HepG2 (cell line): Measurements from ENCODE around the gene DIAPH1. TPM values are rescaled to one million over a fixed set of nuclear protein-coding genes. Genes with fewer than 3 reads are reported as not detected.
A peak's percentile ranks its signal among the peaks of the same experiment; 100 is the strongest.

ENCODE experiments used
- DZIP1 ChIP-seq: sonication (generic); formaldehyde crosslinking; IDR thresholded peaks from 2 replicates; pipeline ENCODE4 v1.5.0; 2020; ENCODE audit warnings: mild to moderate bottlenecking, missing genetic modification reagents
- FOXA1 ChIP-seq, 2 experiments: fragments of 450-650 bp in 1 of 2; sonication (generic) in 1 of 2; formaldehyde crosslinking in 1 of 2; IDR thresholded peaks; 2 replicates each; pipeline versions ENCODE4 v1.4.0 to v1.6.1; 2016 to 2020; ENCODE audit warnings: missing genetic modification reagents in 1 of 2
- HDAC1 ChIP-seq: sonication (generic); formaldehyde crosslinking; IDR thresholded peaks from 2 replicates; pipeline ENCODE4 v1.5.1; 2020; ENCODE audit warnings: mild to moderate bottlenecking, missing genetic modification reagents
- MXI1 ChIP-seq: IDR thresholded peaks from 3 replicates; pipeline ENCODE4 v1.6.1; 2012; ENCODE audit warnings: low read depth, low read length, inconsistent platforms, borderline replicate concordance
- MZF1 ChIP-seq: sonication (generic); formaldehyde crosslinking; IDR thresholded peaks from 2 replicates; pipeline ENCODE4 v1.8.1; 2023; ENCODE audit warnings: mild to moderate bottlenecking, missing genetic modification reagents, borderline replicate concordance
- PHF8 ChIP-seq: sonication (generic); formaldehyde crosslinking; IDR thresholded peaks from 2 replicates; pipeline ENCODE4 v1.5.0; 2020; ENCODE audit warnings: missing genetic modification reagents
- PPARG ChIP-seq: conservative IDR thresholded peaks from 2 replicates; pipeline ENCODE4 v1.6.1; 2016; ENCODE audit warnings: missing biosample characterization, missing genetic modification reagents
- RNF219 ChIP-seq: sonication (generic); formaldehyde crosslinking; IDR thresholded peaks from 2 replicates; pipeline ENCODE4 v1.5.0; 2020; ENCODE audit warnings: mild to moderate bottlenecking, missing genetic modification reagents
- ZBTB3 ChIP-seq: sonication (generic); formaldehyde crosslinking; IDR thresholded peaks from 2 replicates; pipeline ENCODE4 v1.4.0; 2020; ENCODE audit warnings: low read depth, mild to moderate bottlenecking, moderate library complexity, missing genetic modification reagents, borderline replicate concordance
- ZNF10 ChIP-seq: sonication (generic); formaldehyde crosslinking; IDR thresholded peaks from 2 replicates; pipeline ENCODE4 v1.4.0; 2020; ENCODE audit warnings: mild to moderate bottlenecking, low read depth, missing genetic modification reagents, borderline replicate concordance
- ZNF564 ChIP-seq: sonication (generic); formaldehyde crosslinking; IDR thresholded peaks from 2 replicates; pipeline ENCODE4 v1.8.1; 2023; ENCODE audit warnings: mild to moderate bottlenecking, missing genetic modification reagents
- ZSCAN29 ChIP-seq: sonication (generic); formaldehyde crosslinking; conservative IDR thresholded peaks from 2 replicates; pipeline ENCODE4 v1.4.0; 2020; ENCODE audit warnings: mild to moderate bottlenecking, missing genetic modification reagents
- ZSCAN30 ChIP-seq: sonication (generic); formaldehyde crosslinking; IDR thresholded peaks from 2 replicates; pipeline ENCODE4 v1.5.0; 2020; ENCODE audit warnings: mild to moderate bottlenecking, missing genetic modification reagents
- polyA plus RNA-seq, 8 experiments: library from polyadenylated mRNA; depleted of rRNA in 3 of 8; stranded (reverse) in 7 of 8; unstranded in 1 of 8; fragments of >200 nt; fragmentation: Illumina TruSeq in 4 of 8; extraction: Trizol in 4 of 8; gene quantifications; 2 replicates each; pipeline versions ENCODE4 v1.2.1 to v1.2.3, GENCODE V29; 2011 to 2016; ENCODE audit warnings: low read depth in 4 of 8, missing spikeins in 1 of 8, mixed read lengths in 1 of 8; ENCODE audit not compliant: insufficient read depth in 1 of 8
- total RNA-seq, 5 experiments: library from RNA; depleted of rRNA; stranded (reverse); fragments of >200 nt; fragmentation: Illumina TruSeq; extraction: Trizol; gene quantifications; 2 replicates each; pipeline ENCODE4 v1.2.3, GENCODE V29; 2016; ENCODE audit warnings: low read depth in 1 of 5
- TF ChIP-seq, protein P1 (sequence below): sonication (generic); formaldehyde crosslinking; IDR thresholded peaks from 2 replicates; pipeline ENCODE4 v1.4.0; 2020; ENCODE audit warnings: missing genetic modification reagents
- TF ChIP-seq, protein P2 (sequence below): sonication (generic); formaldehyde crosslinking; IDR thresholded peaks from 2 replicates; pipeline ENCODE4 v1.4.0; 2020; ENCODE audit warnings: missing genetic modification reagents

Gene DIAPH1
- total and polyA plus RNA-seq, 2 of the 13 experiments (the other 11 are each of a cell fraction or from before 2014, with no cell fraction given) = 25.1 to 33.9 TPM

- TF ChIP-seq, protein P1, sequence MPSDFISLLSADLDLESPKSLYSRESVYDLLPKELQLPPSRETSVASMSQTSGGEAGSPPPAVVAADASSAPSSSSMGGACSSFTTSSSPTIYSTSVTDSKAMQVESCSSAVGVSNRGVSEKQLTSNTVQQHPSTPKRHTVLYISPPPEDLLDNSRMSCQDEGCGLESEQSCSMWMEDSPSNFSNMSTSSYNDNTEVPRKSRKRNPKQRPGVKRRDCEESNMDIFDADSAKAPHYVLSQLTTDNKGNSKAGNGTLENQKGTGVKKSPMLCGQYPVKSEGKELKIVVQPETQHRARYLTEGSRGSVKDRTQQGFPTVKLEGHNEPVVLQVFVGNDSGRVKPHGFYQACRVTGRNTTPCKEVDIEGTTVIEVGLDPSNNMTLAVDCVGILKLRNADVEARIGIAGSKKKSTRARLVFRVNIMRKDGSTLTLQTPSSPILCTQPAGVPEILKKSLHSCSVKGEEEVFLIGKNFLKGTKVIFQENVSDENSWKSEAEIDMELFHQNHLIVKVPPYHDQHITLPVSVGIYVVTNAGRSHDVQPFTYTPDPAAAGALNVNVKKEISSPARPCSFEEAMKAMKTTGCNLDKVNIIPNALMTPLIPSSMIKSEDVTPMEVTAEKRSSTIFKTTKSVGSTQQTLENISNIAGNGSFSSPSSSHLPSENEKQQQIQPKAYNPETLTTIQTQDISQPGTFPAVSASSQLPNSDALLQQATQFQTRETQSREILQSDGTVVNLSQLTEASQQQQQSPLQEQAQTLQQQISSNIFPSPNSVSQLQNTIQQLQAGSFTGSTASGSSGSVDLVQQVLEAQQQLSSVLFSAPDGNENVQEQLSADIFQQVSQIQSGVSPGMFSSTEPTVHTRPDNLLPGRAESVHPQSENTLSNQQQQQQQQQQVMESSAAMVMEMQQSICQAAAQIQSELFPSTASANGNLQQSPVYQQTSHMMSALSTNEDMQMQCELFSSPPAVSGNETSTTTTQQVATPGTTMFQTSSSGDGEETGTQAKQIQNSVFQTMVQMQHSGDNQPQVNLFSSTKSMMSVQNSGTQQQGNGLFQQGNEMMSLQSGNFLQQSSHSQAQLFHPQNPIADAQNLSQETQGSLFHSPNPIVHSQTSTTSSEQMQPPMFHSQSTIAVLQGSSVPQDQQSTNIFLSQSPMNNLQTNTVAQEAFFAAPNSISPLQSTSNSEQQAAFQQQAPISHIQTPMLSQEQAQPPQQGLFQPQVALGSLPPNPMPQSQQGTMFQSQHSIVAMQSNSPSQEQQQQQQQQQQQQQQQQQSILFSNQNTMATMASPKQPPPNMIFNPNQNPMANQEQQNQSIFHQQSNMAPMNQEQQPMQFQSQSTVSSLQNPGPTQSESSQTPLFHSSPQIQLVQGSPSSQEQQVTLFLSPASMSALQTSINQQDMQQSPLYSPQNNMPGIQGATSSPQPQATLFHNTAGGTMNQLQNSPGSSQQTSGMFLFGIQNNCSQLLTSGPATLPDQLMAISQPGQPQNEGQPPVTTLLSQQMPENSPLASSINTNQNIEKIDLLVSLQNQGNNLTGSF (CRISPR knock-in tag) = peak; percentile 19
- 0 out of 3 replicates have a peak, but pooled peaks have one; percentile 2 for TF ChIP-seq MXI1
- 0 out of 2 replicates have a peak, but pooled peaks have one; percentile 27 for TF ChIP-seq ZSCAN29 (CRISPR knock-in tag)
- no peak; the same call in 1 of the 2 replicates for TF ChIP-seq ZNF564 (CRISPR knock-in tag)
- no peak for TF ChIP-seq RNF219 (CRISPR knock-in tag)
- no peak for TF ChIP-seq ZNF10
- no peak for TF ChIP-seq MZF1 (CRISPR knock-in tag)
- TF ChIP-seq ZSCAN30 = no peak
- TF ChIP-seq ZBTB3 (CRISPR knock-in tag) = 0 out of 2 replicates have a peak, but pooled peaks have one; percentile 45
- no peak for TF ChIP-seq PPARG (CRISPR knock-in tag)
- TF ChIP-seq PHF8 (CRISPR knock-in tag) = peak; percentile 78
- peak; percentile 53; the same call in 1 of the 2 replicates for TF ChIP-seq HDAC1 (CRISPR knock-in tag)
- peak; percentile 58; the same call in 1 of the 2 replicates for TF ChIP-seq DZIP1
- TF ChIP-seq, protein P2, sequence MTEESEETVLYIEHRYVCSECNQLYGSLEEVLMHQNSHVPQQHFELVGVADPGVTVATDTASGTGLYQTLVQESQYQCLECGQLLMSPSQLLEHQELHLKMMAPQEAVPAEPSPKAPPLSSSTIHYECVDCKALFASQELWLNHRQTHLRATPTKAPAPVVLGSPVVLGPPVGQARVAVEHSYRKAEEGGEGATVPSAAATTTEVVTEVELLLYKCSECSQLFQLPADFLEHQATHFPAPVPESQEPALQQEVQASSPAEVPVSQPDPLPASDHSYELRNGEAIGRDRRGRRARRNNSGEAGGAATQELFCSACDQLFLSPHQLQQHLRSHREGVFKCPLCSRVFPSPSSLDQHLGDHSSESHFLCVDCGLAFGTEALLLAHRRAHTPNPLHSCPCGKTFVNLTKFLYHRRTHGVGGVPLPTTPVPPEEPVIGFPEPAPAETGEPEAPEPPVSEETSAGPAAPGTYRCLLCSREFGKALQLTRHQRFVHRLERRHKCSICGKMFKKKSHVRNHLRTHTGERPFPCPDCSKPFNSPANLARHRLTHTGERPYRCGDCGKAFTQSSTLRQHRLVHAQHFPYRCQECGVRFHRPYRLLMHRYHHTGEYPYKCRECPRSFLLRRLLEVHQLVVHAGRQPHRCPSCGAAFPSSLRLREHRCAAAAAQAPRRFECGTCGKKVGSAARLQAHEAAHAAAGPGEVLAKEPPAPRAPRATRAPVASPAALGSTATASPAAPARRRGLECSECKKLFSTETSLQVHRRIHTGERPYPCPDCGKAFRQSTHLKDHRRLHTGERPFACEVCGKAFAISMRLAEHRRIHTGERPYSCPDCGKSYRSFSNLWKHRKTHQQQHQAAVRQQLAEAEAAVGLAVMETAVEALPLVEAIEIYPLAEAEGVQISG (CRISPR knock-in tag) = peak; percentile 23; the same call in 1 of the 2 replicates
- no peak for TF ChIP-seq FOXA1 (IDR thresholded peaks at IDR 0.05)
- no peak for TF ChIP-seq FOXA1 (CRISPR knock-in tag; IDR thresholded peaks at IDR 0.05)
These were observed 18.4 kb upstream of the DIAPH1 start (continued) for GRCh38 chr5:141637123-141637766.
